NCI-H446 treated with DMSO at 0.1 percent for 48 hours (cell line): ENCODE measurements around the gene CHTOP.
"Not testable (repeated sequence)": the region's sequence is repeated elsewhere in the genome, so short reads cannot be mapped to it uniquely, and the experiment has no call there.

Source experiments
- DNase-seq: peaks from one replicate; lab custom pipeline; 2025; lab: John Stamatoyannopoulos, UW

CHTOP gene

DNA sequence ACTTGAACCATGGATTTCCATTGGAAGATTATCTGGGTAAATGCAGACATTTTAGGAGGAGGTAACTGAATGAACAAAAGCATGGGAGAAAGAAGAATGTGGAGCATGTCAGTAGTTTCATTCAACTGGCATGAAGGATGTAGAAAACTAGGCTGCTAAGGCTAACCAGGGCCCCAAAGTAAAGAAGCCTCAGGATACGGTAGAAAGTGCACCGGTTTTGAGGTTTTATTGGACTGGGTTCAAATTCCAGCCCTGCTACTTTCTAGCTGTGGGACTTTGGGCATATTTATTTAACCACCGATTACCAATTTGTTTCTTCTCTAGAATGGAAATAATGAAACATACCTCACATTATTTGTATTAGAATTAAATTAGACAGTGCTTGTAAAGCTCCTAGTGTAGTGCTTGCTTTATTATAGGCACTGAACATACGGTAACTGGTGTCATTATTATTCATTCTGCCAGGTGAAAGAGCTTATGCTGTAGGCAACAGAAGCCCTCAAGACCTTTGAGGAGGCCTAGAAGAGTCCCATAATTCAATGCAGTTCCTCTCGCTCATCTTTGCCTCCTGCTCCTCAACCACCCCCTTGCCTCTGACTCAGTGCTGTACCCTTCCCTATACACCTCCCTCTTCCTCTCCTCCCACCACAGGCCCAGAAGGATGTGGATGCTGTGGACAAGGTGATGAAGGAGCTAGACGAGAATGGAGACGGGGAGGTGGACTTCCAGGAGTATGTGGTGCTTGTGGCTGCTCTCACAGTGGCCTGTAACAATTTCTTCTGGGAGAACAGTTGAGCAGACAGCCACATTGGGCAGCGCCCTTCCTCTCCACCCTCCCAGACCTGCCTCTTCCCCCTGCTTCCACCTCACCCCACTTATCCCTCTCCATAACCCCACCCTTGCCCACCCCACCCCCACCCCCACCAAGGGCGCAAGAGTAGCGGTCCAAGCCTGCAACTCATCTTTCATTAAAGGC lies 2.5 kb upstream of the CHTOP start:
- no peak for DNase-seq

DNA sequence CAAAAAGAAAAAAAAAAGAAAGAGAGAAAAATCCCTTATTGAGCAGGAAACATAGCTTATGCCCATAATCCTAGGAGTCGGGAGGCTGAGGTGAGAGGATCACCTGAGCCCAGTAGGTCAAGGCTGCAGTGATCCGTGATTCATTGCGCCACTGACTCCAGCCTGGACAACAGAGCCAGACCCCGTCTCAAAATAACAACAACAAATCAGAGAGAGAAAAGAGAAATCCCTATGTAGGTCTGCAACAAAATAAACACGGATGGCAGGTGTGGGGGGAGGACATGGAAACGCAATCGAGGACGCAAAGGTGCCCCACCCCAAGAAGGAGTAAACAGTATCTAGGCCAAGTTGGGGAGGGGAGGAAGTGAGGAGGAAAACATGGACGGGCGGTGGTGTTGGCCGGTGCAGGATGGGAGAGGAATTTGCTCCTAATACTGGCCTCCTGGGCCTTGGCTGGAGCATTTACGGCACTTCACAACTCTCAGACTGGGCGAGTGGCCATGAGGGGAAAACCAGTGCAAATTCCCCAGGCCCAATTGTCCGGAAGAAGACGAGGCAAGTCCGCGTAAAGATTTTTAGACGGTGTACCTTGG lies 609 bp upstream of the CHTOP start:
- DNase-seq: no peak

DNA sequence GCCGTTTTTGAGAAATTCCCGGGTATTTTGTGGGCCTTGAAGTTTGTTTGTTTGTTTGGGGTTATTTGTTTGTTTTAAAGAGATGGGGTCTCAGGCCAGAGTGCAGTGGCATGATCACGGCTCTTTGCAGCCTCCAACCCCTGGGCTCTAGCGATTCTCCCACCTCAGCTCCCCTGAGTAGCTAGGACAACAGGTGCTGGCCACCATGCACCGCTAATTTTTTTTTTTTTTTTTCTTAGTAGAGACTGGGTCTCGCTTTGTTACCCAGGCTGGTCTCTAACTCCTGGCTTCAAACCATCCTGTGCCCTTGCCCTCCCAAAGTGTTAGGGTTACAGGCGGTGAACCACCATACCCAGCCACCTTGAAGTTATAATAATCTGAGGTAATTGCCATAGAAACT lies 2.0 kb downstream of the CHTOP start:
- DNase-seq: no peak

DNA sequence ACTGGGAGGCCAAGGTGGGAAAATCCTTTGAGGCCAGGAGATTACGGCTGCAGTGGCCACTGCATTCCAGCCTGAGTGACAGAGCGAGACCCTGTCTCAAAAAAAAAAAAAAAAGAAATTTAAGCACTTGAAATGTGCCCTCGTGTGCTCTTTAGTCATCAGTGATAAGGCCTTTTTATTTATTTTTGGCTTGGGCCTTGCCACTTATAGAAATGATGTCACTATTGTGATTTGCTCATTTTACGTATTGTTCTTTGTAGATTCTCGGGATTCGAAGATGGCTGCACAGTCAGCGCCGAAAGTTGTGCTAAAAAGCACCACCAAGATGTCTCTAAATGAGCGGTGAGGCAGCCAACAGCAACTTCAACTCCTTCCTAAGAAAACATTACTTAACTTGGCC lies 2.4 kb downstream of the CHTOP start:
- DNase-seq: no peak

DNA sequence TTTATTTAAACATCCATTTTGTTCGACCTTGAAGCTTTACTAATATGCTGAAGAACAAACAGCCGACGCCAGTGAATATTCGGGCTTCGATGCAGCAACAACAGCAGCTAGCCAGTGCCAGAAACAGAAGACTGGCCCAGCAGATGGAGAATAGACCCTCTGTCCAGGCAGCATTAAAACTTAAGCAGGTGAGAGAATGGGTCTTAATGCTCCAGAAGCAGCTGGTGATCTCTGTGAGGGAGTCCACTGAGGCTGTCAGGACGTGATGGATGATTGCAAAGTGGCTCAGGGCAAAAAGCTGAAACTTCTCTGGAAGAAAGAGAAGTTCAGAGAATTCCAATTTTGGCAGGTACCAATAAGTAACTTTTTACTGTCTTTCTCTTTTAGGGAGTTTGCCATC lies 4.4 kb downstream of the CHTOP start:
- no peak for DNase-seq

DNA sequence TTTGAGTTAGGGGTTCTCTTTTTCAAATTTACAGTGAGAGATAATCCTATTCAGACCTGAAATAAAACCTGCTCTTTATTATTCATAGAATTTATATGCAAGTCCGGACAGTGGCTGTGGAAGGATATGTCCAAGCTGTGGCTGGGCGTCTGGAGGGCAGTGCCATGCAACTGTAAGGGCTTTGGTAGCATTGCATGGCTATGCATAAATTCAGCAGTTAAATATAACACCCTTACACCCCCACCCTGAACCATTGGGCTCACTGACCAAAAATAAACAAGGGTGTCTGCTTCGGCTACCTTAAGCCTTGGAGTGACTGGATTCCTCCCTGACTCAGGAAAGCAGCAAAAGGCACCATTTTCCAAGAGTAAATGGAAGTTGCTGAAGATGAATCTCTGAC lies 5.4 kb downstream of the CHTOP start:
- no peak for DNase-seq

DNA sequence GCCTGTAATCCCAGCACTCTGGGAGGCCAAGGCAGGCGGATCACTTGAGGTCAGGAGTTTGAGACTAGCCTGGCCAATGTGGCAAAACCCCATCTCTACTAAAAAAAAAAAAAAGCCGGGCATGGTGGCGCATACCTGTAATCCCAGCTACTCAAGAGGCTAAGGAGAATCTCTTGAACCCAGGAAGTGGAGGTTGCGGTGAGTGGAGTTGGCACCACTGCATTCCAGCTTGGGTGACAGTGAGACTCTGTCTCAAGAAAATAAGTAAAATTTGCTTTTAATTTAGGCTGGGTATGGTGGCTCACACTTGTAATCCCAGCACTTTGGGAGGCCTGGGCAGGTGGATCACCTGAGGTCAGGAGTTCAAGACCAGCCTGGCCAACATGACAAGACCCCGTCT lies 6.3 kb downstream of the CHTOP start:
- DNase-seq: not testable (repeated sequence)

DNA sequence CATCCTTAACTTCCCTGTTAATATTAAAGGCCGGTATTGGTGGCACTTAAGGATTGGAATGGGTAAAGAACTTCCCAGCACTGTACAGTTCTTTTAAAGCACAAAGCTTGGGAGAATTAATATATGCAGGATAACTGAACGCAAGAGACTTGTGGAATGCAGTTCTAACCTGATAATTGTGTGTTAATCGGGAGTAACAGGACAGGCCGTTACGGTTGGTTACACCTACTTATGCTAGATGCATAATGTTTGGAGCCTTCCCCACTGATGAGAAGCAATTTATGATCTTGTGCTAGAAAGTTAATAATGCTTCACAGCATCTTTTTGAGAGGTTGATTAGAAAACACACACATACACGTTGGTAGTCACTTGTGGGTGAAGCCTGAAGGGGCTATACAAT lies 7.0 kb downstream of the CHTOP start:
- no peak for DNase-seq

DNA sequence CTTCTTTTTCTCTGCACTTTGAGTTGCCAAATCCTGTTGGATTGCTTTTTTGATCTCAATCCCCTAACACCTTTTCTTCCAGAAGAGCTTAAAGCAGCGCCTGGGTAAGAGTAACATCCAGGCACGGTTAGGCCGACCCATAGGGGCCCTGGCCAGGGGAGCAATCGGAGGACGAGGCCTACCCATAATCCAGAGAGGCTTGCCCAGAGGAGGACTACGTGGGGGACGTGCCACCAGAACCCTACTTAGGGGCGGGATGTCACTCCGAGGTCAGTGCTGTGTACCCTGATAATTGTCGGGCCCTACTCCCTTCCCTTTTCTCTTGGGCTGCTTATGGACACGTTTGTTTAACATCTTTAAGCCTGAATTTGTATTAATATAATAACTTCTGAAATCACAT lies 8.3 kb downstream of the CHTOP start:
- DNase-seq: no peak

DNA sequence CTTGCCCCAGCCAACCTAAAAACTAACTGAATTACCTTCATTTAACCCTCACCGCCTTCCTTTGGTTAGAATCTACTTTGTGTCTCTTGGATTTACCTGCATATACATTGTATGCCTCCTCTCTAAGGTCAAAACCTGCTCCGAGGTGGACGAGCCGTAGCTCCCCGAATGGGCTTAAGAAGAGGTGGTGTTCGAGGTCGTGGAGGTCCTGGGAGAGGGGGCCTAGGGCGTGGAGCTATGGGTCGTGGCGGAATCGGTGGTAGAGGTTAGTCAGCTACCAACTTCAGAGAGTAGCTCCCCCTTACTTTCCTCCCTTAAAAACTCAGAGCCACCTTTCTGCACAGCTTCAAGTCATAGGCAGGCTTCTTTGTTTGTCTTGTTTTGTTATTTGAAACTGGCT lies 9.2 kb downstream of the CHTOP start:
- DNase-seq: no peak

DNA sequence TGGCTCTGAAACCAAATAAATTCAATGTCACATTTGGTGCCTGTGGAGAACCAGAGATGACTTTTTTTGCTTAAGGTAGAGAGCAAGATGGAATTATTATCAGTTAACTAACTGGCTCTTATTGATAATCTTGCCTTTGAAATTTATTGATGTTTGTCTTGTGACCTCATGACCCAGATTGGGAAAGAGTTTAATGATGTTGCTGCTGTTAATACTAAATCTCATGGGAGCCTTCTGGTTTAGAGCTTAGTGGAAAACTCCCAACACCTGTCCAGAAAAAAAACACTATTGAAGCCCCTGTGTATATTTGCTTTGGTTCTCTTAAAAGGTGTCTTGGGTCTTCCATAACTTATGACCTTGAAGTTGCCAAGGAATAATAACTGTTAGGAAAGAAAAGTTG lies 9.9 kb downstream of the CHTOP start:
- no peak for DNase-seq

DNA sequence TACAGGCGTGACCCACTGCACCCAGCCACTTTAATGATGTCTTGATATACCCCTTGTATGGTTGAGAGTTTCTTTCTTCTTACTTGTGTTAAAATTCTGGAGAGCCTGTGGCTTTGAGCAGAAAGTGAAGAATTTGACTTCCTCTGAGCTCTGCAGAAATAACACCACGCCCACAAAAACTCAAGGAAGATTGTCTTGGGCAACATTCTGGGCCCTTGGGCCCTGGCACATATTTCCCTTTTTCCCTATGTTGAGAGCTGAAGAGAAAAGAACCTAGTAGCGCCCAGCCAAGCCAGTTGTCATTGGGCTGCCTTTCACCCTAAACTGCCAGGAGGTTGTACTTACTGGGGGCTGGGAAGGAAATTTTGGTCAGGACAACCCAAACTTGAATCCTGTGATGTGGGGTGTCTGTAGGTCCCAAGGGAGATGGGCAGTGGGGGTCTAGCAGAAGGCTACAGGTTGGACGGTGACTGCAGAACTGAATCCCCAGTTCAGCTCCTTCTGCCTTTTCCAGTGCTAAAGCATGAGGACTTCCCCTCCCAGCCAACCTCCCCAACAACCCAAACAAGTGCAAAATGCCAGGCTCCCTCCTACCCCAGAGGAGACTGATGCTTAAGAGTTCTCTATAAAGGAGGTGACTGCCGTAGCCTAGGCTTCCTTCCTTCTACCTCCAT lies 12.9 kb downstream of the CHTOP start:
- no peak for DNase-seq

DNA sequence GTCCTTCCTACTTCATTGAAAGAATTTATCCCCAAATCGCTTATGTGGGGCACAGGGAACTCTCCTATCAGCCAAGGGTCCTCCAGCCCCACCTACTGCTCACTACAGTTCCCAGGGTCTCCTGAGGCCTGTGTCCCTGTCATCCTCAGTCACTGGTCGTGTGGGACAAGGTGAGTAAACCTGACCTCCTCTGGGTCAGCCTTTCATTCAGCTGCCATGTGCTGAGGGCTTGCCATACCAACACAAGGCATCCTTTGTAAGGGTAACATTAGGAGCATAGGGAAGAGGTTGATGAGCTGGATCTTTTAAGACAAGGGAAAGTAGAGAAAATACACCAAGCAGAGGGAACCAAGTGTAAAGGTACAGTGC lies 13.5 kb downstream of the CHTOP start:
- DNase-seq: no peak

DNA sequence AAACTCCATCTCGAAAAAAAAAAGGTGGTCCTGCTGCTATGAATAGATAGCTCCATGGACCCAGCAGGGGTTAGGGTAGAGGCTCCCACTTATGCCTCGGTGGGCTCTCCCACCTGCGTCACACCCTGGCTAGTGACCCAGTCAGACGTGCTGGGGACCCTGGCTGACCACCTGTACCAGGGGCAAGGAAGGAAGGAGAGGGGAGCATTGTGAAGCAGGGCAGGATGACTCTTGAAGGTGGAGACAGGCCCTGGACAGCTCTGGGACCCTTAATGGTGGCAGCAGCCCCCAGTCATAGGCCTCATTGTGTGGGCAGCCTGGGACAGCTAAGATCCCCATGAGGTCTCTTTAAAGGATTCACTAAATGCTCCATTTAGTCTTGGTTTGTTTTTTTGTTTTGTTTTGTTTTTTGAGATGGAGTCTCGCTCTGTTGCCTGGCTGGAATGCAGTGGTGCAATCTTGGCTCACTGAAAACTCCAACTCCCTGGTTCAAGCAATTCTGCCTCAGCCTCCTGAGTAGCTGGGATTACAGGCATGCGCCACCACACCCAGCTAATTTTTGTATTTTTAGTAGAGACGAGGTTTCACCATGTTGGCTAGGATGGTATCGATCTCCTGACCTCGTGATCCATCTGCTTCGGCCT lies 14.3 kb downstream of the CHTOP start:
- no peak for DNase-seq

DNA sequence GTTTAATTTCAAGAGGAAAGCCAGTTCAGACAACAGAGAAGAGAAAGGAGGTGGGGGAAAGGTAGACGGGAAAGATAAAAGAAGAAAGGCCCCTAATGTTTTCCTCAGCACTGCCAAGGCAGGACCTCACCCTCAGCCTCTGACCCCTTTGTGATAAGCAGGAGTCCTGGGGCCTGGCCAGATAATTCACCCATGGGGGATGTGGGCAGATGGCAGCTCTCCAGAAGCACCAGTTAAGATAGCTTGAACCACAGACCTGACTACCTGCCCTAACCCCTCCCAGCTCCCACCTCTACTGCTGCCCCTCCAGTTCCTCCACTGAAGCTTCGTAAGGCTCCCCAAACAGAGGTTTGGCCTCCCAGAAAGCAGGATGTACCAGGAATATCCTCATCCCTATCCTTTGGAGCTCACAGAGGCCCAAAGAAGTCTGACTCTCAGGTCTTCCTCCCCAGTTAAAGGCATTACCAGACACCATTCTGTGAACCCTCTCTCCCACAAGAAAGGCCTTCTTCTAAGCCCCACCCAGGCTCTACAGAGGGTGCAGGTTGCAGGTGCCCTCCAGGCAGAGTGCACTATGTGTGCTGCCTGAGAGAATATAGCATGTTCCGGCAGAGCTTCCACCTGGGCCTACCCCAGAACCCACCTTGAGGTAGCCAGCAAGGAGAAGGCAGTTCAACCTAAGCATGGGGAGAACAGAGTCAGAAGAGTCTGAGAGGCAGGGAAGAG lies 15.4 kb downstream of the CHTOP start:
- DNase-seq: no peak

DNA sequence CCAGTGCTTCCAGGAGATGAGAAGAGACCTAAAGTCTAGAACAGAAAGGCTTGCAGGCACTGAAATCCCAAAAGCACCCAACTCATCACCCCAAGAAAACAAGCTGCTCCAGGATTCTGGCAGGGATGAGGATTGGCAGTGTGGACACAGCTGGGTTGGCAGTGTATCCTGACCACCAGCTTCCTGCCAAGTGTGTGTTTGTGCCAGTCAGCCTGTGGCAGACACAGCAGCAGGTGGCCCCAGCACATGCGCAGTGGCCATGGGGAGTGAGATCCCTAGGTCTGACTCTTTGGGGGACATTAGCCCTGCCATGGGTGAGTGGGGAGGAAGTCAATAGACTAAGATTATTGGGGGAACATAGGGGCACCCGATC lies 16.0 kb downstream of the CHTOP start:
- peak; percentile 82 for DNase-seq

DNA sequence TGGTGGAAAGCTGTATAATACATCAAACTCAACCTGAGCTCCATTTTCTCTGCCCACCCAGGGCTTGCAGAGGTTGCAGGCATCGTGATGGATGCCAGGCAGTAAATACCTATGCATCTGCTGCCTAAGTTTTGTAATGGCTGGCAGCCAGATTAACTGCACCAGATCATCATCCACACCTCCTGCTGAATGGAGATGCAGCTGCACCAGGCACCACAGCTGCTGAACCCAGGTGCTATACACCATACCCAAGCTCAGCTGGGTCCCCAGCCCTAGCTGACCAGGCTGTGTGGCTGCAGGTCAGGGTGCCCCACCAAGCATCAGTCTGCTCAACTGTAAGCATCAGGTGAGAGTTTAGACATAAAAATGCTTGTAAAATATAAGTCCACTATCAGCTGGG lies 17.9 kb downstream of the CHTOP start:
- no peak for DNase-seq

DNA sequence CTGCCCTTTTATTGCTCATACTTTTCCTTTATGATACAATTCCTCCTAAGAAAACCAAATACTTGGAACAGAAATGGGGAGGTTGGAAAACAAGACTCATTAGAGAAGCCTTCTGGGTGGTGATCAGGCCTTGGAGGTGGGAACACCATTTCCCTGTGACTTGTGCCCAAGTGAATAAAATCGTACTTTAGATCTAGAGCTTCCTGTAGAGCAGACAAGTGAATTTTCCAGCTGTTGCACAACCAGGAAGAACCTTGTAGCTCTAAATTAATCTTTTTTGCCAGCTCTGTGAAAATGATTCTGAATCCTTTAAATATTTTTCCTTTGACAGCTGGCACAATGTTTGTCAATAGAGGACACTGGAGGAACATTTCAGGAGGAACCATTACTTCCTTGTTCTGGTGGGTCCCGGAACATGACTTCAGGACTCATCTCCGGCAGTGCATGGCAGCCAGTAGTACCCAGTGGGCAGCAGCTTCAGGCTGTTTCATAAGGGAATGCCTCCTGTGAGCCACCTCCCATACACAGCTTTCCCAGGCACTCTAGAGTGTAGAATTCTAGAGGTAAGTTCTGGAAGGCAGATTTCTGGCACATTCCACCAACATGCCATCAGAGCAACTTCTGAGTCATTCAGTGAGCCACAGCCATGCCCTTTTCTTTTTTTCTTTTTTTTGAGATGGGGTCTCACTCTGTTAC lies 19.1 kb downstream of the CHTOP start:
- DNase-seq: no peak

DNA sequence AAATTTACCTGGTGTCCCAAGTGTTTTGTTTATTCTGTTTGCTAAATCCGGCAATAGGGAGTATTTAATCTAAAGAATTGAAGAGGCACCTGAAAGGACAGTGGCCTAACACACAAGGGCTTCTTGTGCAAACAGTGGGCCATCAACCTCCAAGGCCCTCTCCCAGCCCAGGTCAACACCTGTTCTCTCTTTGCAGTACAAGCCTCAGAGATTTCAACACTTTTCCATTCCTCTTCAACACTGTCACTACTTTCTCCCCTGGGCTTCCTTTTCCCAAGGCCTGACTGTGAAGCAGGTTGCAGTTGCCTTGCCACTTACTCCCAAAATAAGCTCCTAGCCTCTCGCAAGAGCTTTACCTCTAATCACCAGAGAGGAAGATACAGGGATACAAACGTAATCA lies 21.5 kb downstream of the CHTOP start:
- DNase-seq: no peak

DNA sequence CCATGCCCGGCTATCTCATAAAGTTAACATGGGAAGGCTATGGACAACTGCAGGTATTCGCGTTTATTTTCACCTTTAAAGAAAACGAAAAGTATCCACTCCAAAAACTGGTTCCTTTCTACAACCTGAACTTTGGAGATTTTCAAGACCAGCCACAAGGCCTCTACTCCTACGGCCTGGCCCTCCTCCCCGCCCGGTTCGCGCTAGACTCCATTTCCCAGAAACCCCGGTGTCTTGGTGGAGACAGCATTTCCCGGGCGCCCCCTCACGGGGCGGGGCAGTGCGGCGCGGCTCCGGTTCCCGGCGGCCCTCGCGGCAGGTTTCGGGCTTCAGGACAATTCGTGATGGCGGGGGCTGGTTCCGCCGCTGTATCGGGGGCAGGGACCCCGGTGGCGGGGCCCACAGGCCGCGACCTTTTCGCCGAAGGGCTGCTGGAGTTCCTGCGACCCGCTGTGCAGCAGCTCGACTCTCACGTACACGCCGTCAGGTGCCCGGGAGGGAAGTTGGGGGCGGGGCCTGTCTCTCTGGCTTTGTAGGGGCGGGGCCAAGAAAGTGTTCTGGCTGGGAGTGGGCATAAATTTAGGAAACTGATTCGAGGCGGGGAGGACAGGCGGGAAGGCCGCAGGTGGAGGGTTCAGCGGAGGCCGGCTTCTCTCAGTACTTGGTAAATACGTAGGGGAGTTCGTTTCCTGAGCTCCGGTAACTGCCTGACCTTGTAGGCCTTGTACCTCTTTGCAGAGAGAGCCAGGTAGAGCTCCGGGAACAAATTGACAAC lies 24.7 kb downstream of the CHTOP start, which contains the start of gene SNAPIN:
Gene SNAPIN (plus strand): TSS at position 304 of the 775 bp plus-strand sequence. CDS start 41 bp downstream, at position 345.
- DNase-seq: peak; percentile 73

DNA sequence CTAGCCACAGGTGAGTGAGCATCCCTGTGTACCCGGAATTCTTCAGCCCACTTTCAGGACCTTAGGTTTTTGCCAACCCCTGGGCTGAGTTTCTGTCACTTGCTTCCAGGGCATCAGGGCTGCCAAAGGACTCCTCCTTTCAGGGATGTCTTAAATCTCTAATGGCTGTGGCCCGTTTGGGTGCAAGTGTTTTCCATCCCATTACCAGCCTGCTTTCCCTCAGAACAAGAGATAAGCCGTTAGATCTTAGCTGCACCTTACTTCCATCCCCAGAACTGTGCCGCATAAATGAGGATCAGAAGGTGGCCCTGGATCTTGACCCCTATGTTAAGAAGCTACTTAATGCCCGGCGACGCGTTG lies 25.3 kb downstream of the CHTOP start:
- DNase-seq: no peak
